Loucy (cell line): ENCODE results near the gene DNM3.

Source experiments
- H2AFZ ChIP-seq: fragments of 200-600 bp; sonication (generic); 2 replicates; pipeline ENCODE4 v1.6.0; 2016; ENCODE audit warnings: antibody characterized with exemption, mild to moderate bottlenecking, low read length, moderate library complexity
- H3F3A ChIP-seq: fragments of 200-600 bp; 2 replicates; pipeline ENCODE4 v1.6.0; 2016; ENCODE audit warnings: antibody characterized with exemption, low read depth, mild to moderate bottlenecking
- H3K27me3 ChIP-seq: fragments of 200-600 bp; sonication (generic); 2 replicates; pipeline ENCODE4 v1.6.1; 2014; ENCODE audit warnings: low read length, mild to moderate bottlenecking; ENCODE audit not compliant: insufficient read depth, poor library complexity, severe bottlenecking
- H3K36me3 ChIP-seq: fragments of 200-600 bp; sonication (generic); 2 replicates; pipeline ENCODE4 v1.6.1; 2016; ENCODE audit warnings: low read length; ENCODE audit not compliant: insufficient read depth
- H3K4me1 ChIP-seq: fragments of 200-600 bp; sonication (generic); 2 replicates; pipeline ENCODE4 v1.5.1; 2014; ENCODE audit warnings: low read length, mild to moderate bottlenecking; ENCODE audit not compliant: insufficient read depth, poor library complexity, severe bottlenecking
- H3K4me2 ChIP-seq: fragments of 200-600 bp; sonication (generic); 2 replicates; pipeline ENCODE4 v1.6.0; 2014; ENCODE audit warnings: antibody characterized with exemption, low read length, low read depth, mild to moderate bottlenecking; ENCODE audit not compliant: poor library complexity, severe bottlenecking
- H3K4me3 ChIP-seq: fragments of 200-600 bp; sonication (generic); 2 replicates; pipeline ENCODE4 v1.5.1; 2014; ENCODE audit warnings: low read length, mild to moderate bottlenecking, mixed read lengths; ENCODE audit not compliant: poor library complexity, severe bottlenecking
- H3K79me2 ChIP-seq: fragments of 200-600 bp; sonication (generic); 2 replicates; pipeline ENCODE4 v1.6.1; 2014; ENCODE audit warnings: low read length; ENCODE audit not compliant: insufficient read depth
- H3K9ac ChIP-seq: fragments of 200-600 bp; sonication (generic); 2 replicates; pipeline ENCODE4 v1.6.0; 2014; ENCODE audit warnings: mild to moderate bottlenecking, low read depth, low read length, moderate library complexity; ENCODE audit not compliant: poor library complexity, severe bottlenecking
- H3K9me2 ChIP-seq: fragments of 200-600 bp; sonication (generic); replicated peaks from 2 replicates; pipeline ENCODE4 v1.6.1; 2016; ENCODE audit warnings: low read depth, low read length, mixed read lengths
- H3K9me3 ChIP-seq: fragments of 200-600 bp; sonication (generic); 2 replicates; pipeline ENCODE4 v1.6.1; 2014; ENCODE audit warnings: mild to moderate bottlenecking, antibody characterized with exemption, low read length, low read depth; ENCODE audit not compliant: insufficient read depth
- H4K20me1 ChIP-seq: fragments of 200-600 bp; sonication (generic); 2 replicates; pipeline ENCODE4 v1.6.0; 2014; ENCODE audit warnings: antibody characterized with exemption, low read length, mild to moderate bottlenecking; ENCODE audit not compliant: insufficient read depth, poor library complexity, severe bottlenecking
- EZH2phosphoT487 ChIP-seq: fragments of 200-600 bp; IDR thresholded peaks from 2 replicates; pipeline ENCODE4 v1.6.1; 2018; ENCODE audit warnings: antibody characterized with exemption, mild to moderate bottlenecking, moderate library complexity, borderline replicate concordance
- TF ChIP-seq, protein P1 (sequence below): fragments of 200-600 bp; sonication (generic); conservative IDR thresholded peaks from 2 replicates; pipeline ENCODE4 v1.5.1; 2014; ENCODE audit warnings: mild to moderate bottlenecking, antibody characterized with exemption, low read length

The DNM3 gene

GRCh38 chr1:172449585-172450523 lies 608.6 kb downstream of the DNM3 start:
- Histone ChIP-seq H3K4me2 (peak overlapping the region; percentile 63), H4K20me1 (no peaks in the 10 kb centered on the region), H3K4me3 (peak overlapping the region; percentile 33), H3K36me3 (no peaks in the 10 kb centered on the region), H3K4me1 (peaks cover 23% of the 10 kb centered on the region), H3K79me2 (no peaks in the 10 kb centered on the region), H2AFZ (peak overlapping the region; percentile 96), H3K9me2 (no peaks in the 10 kb centered on the region), H3K9me3 (no peaks in the 10 kb centered on the region), H3K9ac (peak overlapping the region; percentile 13), H3K27me3 (no peaks in the 10 kb centered on the region), H3F3A (no peaks in the 10 kb centered on the region)
- TF ChIP-seq, protein P1, sequence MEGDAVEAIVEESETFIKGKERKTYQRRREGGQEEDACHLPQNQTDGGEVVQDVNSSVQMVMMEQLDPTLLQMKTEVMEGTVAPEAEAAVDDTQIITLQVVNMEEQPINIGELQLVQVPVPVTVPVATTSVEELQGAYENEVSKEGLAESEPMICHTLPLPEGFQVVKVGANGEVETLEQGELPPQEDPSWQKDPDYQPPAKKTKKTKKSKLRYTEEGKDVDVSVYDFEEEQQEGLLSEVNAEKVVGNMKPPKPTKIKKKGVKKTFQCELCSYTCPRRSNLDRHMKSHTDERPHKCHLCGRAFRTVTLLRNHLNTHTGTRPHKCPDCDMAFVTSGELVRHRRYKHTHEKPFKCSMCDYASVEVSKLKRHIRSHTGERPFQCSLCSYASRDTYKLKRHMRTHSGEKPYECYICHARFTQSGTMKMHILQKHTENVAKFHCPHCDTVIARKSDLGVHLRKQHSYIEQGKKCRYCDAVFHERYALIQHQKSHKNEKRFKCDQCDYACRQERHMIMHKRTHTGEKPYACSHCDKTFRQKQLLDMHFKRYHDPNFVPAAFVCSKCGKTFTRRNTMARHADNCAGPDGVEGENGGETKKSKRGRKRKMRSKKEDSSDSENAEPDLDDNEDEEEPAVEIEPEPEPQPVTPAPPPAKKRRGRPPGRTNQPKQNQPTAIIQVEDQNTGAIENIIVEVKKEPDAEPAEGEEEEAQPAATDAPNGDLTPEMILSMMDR = peak; percentile 91
- no peak for TF ChIP-seq EZH2phosphoT487

- Histone ChIP-seq H3K4me2 (no peak overlapping the region), H3K79me2 (no peaks in the 10 kb centered on the region), H3K36me3 (no peaks in the 10 kb centered on the region), H3K9me3 (no peaks in the 10 kb centered on the region), H3K27me3 (no peaks in the 10 kb centered on the region), H2AFZ (peak overlapping the region; percentile 96; the same call in 1 of the 2 replicates), H4K20me1 (no peaks in the 10 kb centered on the region), H3K9me2 (no peaks in the 10 kb centered on the region), H3K4me3 (no peak overlapping the region), H3F3A (no peaks in the 10 kb centered on the region), H3K4me1 (peaks cover 22% of the 10 kb centered on the region), H3K9ac (peak overlapping the region; percentile 13)
- no peak for TF ChIP-seq EZH2phosphoT487
- TF ChIP-seq, protein P1 = no peak
These were observed 609.2 kb downstream of the DNM3 start for GRCh38 chr1:172450524-172450885.

- H3K9me3 ChIP-seq = no peaks in the 10 kb centered on the region
- no peaks in the 10 kb centered on the region for H4K20me1 ChIP-seq
- H3K36me3 ChIP-seq = no peaks in the 10 kb centered on the region
- H3K4me3 ChIP-seq = no peak overlapping the region
- H3K9ac ChIP-seq = no peak overlapping the region
- peaks cover 22% of the 10 kb centered on the region for H3K4me1 ChIP-seq
- H3K79me2 ChIP-seq = no peaks in the 10 kb centered on the region
- H3F3A ChIP-seq = no peaks in the 10 kb centered on the region
- H3K27me3 ChIP-seq = no peaks in the 10 kb centered on the region
- H3K4me2 ChIP-seq = no peak overlapping the region
- H3K9me2 ChIP-seq = no peaks in the 10 kb centered on the region
- peak overlapping the region; percentile 96; the same call in 1 of the 2 replicates for H2AFZ ChIP-seq
- TF ChIP-seq, protein P1 = no peak
- TF ChIP-seq EZH2phosphoT487 = no peak
These were observed 609.7 kb downstream of the DNM3 start for GRCh38 chr1:172451002-172451443.
